Fibroblast of the aortic adventitia (primary cell): Measurements from ENCODE around the gene ASAP3. TPM values are rescaled to one million over a fixed set of nuclear protein-coding genes. Genes with fewer than 3 reads are reported as not detected.

Experiments used
- DNase-seq: peaks from one replicate; pipeline ENCODE4 v3.0.0-alpha.2; 2010; ENCODE audit warnings: low read depth
- H3K4me3 ChIP-seq: 2 replicates; pipeline ENCODE4 v1.5.1; 2011; ENCODE audit warnings: low read depth, mild to moderate bottlenecking, control low read depth, low read length, moderate library complexity
- total RNA-seq: library from RNA; depleted of rRNA; stranded (reverse); fragments of >200 nt; gene quantifications from 2 replicates; pipeline ENCODE4 v1.2.3, GENCODE V29; 2012; ENCODE audit warnings: low replicate concordance
- TF ChIP-seq, protein P1 (sequence below): IDR thresholded peaks from 2 replicates; pipeline ENCODE4 v1.5.1; 2011; ENCODE audit warnings: mild to moderate bottlenecking, low read length, control low read depth, inconsistent platforms; ENCODE audit not compliant: insufficient read depth

Gene ASAP3
- total RNA-seq, 1 donor: 46.9 TPM

DNA sequence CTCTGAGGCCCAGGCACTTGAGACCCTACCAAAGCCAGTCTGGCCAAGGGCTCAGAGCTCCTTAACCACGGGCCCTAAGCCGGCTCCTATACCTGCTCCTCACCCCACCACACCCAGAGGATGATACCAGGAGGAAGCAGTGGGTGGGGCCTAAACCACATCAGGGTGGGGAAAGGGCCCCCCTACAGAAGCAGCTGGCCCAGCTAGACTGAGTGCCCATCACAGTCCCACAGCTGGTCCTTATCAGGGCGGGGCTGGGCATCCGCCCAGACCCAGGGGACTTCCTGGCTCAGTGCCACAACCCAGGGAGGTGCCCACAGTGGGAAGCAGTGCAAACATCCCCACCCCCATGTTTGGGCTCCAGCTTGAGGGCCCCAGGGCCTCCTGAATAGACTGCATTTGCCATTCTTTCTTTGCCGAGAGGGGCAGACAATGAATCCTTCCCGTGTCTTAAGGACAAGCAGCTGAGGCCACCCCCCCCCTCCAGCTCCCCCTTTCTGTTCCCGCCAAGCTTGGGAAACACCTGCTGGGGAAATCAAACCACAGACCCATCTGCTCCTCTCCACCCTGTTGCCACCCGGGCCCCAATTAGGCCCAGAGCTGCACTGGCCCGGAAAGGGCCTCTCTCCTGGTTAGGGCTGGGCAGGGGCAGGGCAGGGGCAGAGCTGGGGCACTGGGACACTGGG, 40.9 kb upstream of the ASAP3 start:
- no peak overlapping the region for H3K4me3 ChIP-seq
- DNase-seq: no peak
- TF ChIP-seq, protein P1, sequence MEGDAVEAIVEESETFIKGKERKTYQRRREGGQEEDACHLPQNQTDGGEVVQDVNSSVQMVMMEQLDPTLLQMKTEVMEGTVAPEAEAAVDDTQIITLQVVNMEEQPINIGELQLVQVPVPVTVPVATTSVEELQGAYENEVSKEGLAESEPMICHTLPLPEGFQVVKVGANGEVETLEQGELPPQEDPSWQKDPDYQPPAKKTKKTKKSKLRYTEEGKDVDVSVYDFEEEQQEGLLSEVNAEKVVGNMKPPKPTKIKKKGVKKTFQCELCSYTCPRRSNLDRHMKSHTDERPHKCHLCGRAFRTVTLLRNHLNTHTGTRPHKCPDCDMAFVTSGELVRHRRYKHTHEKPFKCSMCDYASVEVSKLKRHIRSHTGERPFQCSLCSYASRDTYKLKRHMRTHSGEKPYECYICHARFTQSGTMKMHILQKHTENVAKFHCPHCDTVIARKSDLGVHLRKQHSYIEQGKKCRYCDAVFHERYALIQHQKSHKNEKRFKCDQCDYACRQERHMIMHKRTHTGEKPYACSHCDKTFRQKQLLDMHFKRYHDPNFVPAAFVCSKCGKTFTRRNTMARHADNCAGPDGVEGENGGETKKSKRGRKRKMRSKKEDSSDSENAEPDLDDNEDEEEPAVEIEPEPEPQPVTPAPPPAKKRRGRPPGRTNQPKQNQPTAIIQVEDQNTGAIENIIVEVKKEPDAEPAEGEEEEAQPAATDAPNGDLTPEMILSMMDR: no peak

DNA sequence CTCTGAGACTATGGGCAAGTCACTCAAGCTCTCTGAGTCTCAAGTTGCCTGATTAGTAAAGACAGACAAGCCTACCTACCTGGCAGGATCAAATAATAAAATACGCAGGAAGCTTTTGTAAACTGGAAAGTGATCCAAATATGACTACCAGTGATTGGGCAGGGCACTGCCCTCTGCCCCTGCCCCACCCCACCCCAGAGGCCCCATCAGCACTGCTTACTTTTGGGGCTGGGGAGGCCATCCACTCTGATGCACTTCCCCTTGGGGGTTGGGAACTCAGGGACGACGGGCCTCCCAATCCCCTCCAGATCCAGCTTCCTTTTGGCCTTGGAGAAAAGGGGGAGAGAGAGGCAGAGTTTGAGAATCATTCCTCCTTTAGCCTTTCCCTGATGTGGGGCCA, 40.2 kb upstream of the ASAP3 start:
- no peak overlapping the region for H3K4me3 ChIP-seq
- TF ChIP-seq, protein P1: no peak
- no peak for DNase-seq

DNA sequence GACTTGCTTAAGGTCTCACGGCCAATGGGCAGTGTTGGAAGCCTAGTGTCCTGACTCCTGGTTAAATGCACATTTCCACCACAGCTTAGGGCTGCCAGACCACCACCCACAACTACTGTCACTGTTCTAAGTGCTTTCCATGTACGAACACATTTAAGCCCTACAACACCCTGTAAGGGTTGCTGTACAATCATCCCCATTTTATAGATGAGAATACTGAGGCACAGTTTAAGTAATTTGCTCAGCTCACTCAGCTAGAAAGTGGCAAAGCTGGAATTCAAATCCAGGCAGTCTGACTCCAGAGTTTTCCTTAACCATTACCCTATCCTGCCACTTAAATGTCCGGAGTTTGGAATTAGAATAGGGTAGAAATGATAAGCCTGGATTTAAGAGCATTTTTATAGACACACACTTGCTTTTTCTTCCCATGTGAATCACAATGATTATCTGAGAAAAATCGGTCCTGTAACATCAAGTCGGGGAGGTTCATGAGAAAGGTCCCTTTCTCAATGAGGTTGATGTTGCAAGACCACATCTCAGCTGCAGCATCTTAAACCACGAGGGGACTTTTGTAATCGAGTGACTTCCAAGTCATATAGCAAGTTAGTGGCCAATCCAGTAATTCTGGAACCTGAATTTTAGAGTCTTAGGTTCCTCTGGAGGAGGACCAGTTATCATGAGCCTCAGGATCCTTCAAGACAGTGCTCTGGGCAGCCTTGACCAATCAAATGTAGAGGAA, 38.4 kb upstream of the ASAP3 start:
- DNase-seq: no peak
- TF ChIP-seq, protein P1: no peak

DNA sequence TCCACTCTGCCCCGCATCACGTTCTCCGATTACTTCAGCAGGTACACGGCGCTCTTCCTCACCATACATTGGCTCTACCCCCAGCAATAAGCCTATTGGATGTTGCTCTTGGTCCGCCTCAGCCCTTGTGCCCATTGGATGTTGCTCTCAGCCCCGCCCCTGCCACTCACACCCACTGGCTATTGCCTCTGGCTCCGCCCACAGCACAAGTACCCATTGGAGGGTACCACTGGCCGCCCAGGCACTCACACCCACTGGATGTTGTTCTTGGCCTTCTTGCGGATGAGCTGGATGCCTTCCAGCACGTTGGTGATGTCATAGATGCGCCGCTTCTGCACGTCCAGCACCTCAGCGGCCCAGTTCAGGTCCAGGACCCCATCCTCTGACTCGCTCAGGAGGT, 37.6 kb upstream of the ASAP3 start:
- no peak overlapping the region for H3K4me3 ChIP-seq
- no peak for DNase-seq
- TF ChIP-seq, protein P1: no peak

More for the DNA sequence above, 38.4 kb upstream of the ASAP3 start:
- no peak overlapping the region for H3K4me3 ChIP-seq

DNA sequence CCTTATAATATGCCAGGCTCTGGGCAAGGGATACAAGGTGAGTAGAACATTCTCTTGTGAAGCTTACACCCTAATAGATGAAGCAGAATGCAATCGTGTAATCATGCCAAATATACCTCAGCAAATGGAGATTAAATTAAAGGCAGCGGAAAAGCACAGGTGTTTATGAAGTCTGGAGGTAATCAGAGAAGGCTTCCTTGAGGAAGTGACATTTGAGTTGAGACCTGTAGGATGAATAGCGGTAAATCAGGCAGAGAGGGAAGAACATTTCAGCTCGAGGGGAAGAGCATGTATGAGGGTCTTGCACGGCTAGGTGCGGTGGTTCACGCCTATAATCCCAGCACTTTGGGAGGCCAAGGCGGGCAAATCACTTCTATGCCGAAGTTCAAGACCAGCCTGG, 33.6 kb upstream of the ASAP3 start:
- H3K4me3 ChIP-seq: no peak overlapping the region
- TF ChIP-seq, protein P1: no peak
- DNase-seq: no peak

DNA sequence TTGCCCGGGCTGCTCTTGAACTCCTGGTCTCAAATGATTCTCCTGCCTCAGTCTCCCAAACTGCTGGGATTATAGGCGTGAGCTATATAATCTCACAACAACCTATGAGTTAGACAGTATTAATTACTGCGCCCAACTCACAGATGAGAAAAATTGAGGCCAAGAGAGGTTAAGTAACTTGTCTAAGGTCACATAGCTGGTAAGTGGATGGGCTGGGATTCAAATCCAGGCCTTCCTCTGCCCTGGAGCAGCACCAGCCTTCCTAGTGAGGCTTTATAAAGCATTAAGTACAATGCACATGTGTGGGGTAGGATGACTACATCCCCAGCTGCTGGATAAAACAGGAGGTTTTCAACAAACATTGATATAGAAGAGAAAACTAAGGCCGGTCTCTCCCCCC, 31.9 kb upstream of the ASAP3 start:
- no peak for DNase-seq
- TF ChIP-seq, protein P1: no peak
- no peak overlapping the region for H3K4me3 ChIP-seq
